ENCODE results near the gene PARD3B.

DNA sequence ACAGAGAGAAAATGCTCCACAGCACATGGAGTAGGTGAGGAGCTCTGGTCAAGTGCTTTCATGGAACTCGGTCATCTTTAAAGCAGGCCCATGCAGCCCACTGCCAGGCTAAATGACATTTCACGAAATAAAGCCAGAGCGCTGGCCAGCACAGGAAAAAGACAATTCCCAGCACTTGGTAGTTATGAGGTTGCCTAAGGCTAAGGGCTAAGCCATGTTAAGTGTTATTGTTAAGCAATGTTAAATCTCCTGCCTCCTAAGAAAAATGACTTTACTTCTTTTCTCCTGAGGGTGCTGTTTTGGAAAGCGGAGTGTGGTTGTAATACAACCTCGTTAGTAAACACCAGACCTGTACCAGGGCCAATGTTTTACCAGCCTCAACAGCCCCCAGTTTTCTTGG lies 1011.1 kb downstream of the PARD3B start:
- TF ChIP-seq, protein P1, sequence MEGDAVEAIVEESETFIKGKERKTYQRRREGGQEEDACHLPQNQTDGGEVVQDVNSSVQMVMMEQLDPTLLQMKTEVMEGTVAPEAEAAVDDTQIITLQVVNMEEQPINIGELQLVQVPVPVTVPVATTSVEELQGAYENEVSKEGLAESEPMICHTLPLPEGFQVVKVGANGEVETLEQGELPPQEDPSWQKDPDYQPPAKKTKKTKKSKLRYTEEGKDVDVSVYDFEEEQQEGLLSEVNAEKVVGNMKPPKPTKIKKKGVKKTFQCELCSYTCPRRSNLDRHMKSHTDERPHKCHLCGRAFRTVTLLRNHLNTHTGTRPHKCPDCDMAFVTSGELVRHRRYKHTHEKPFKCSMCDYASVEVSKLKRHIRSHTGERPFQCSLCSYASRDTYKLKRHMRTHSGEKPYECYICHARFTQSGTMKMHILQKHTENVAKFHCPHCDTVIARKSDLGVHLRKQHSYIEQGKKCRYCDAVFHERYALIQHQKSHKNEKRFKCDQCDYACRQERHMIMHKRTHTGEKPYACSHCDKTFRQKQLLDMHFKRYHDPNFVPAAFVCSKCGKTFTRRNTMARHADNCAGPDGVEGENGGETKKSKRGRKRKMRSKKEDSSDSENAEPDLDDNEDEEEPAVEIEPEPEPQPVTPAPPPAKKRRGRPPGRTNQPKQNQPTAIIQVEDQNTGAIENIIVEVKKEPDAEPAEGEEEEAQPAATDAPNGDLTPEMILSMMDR (IDR thresholded peaks at IDR 0.05), result no peak
- TF ChIP-seq POLR2A (IDR thresholded peaks at IDR 0.05), result no peak
